ENCODE results near the gene SLC12A7.
"Not testable (repeated sequence)": the region's sequence is repeated elsewhere in the genome, so short reads cannot be mapped to it uniquely, and the experiment has no call there.

SLC12A7 gene
- 31.8 to 96.8 (median 66.3) reads per million in 4 donors for total RNA-seq

DNA sequence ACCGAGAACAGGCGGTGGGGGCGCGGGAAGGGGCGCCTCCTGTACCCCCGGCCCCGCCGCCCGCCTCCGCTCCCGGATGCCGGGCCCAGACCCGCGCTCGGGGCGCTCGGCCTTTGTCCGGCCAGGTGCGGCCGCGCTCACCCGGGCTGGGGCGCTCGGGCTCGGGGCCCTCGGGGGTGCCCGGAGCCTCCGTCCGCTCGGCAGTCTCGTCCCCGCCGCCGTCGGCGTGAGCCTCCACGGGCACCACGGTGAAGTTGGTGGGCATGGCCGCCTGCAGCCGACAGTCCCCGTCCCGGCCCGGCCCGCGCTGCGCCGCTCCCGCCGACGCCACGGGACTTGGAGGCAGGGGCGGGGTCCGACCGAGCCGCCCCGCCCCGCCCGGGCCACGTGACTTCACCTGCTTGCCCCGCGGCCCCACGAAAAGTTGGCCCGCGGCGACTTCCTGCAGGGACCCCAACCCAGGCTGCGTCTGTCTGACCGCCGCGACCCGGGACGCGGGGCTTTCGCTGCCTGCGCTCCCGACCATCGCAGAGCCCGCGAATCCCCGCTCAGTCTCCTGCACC lies at the start of gene SLC12A7:
TSS of gene SLC12A7 (minus strand) at position 337 of the 563 bp plus-strand sequence. CDS start at position 265, 72 bp downstream.
- peak; percentile 38 to 73 (median 56) for DNase-seq

DNA sequence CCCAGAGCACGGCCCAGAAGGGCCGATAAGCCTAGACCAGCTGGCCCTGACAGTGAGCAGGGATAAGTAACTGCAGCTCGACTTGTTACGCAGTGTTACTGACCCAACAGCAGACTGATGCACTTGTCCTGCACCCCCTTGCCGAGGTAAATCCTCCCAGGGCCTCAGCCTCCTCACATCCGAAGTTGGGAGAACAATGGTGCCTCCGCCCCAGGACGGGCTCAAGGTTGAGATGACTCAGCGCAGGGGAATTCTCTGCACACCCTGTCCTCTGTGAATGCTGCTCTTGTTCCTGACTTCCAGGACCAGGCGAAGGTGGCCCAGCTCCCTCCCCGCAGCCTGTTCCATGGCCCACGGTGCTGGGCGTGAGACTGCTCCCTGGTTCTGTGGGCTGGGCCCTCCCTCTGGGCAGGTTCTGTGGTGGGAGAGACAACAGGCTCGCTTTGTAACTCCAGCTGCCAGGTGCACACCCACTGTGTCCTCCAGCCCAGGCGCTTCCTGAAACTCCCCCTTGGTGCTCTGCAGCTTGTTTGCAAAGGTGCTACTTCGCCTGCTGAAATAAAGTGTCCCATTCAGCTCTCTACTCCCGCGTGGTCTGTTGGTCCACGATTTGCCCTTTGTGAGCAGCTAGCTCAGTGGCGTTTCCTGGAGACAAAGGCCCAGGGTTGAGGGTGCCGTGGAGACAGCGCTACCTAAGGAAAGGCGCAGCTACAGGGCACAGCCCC lies 49.4 kb upstream of the SLC12A7 start:
- no peak for DNase-seq

DNA sequence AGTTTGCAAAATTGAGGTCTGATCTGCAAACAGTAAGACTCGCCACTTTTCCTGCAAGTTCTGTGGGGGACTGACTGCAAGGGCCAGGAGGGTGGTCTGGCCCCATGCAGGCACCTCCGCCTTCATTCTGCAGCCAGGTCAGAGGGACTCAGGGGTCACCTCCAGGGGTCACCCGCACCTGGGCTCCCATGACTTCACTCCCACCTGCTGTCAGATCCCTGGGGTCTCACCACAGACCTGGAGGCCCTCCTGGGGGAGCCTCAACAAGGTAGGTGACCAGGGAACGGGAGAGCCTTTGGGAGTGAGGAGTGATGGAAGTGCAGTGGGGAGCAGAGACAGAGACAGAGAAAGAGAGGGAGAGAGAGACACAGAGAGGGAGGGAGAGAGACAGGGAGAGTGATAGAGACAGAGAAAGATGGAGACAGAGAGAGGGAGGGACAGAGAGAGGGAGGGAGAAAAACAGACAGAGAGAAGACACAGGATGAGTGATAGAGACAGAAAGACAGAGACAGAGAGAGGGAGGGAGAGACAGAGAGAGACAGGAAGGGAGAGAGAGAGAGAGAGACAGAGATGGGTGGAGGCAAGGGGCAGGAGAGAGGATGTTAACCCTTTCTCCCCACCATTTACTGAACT lies 48.0 kb upstream of the SLC12A7 start:
- no peak for DNase-seq

DNA sequence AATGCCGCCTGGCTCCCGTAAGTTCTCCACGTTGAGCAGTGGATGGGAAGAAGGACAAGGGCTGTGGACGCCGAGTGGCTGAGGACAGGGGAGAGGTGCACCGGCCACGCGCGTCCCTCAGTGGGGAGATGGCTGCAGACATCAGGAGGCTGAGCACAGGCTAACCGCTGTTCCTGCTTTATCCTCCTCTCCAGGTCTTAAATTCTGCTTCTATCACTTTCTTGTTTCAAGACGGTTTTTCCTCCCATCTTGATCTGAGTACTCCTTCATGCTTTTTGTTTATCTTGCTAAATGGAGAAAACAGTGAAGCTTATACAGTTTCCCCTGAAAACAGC lies 47.4 kb upstream of the SLC12A7 start:
- no peak for DNase-seq

DNA sequence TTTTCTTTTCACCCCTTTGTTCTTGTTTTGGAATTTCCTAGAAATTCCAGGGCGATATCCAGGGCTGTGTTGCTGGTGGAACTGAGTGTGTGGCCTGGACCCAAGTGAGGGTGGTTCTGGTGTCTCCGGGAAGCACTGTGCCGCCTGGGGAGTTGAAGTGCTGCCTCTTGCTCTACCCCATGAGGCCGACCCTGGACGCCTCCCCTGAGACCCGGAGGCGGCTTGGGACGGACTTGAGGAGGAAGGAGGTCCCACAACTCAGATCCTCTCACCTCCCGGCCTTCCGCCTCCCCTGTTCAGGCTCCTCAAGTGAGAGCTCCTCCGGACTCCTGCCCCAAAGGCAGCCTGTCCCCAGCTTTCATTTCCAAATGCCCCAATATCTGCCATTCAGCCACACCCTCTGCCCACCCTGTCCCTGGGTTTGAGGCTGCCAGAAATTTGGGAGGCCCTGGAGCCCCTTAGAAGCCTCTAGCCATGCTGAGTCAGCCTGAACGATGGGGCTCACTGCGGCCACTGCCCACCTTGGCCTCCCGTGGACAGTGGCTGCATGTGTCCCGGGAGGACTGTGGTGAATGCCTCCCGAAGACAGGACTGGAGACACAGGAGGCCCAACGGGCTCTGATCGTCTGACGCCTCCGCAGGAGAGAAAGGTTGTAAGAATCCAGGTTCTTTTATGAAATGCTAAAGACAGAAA lies 46.9 kb upstream of the SLC12A7 start:
- no peak for DNase-seq

DNA sequence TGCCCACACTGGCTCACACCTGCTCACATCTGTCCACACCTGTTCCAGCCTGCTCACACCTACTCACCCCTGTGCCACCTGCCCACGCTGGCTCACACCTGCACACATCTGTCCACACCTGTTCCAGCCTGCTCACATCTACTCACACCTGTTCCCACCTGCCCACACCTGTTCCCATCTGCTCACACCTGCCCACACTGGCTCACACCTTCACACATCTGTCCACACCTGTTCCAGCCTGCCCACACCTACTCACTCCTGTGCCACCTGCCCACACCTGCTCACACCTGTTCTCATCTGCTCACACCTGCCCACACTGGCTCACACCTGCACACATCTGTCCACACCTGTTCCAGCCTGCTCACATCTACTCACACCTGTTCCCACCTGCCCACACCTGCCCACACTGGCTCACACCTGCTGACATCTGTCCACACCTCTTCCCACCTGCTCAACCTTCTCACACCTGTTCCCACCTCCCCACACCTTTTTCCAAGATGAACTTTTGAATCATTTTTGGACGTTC lies 45.7 kb upstream of the SLC12A7 start:
- DNase-seq, result not testable (repeated sequence)

DNA sequence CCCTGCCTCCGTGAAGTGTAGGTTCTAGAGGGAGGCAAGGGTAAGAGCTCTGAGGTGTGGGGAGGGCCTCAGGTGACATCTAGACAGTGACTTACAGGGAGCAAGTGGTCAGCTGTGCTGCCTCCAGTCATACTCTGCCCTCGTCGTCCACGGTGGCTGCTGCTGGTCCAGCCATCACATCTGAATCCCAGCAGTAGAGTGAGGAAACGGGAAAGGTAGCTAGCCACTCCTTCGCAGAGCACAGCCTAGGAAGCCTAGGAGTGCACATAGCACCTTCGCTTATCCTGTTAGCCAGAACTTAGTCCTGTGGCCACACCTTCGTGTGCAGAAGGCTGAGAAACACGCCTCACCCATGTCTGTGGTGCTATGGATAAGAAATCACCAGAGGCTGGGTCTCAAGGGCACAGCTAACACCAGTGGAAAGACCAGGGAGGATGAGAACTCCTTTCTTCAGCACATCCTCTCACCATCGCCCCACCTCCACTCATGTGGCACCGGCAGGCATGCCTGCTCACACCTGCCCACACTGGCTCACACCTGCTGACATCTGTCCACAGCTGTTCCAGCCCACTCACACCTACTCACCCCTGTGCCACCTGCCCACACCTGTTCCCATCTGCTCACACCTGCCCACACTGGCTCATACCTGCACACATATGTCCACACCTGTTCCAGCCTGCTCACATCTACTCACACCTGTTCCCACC lies 45.0 kb upstream of the SLC12A7 start:
- no peak for DNase-seq

DNA sequence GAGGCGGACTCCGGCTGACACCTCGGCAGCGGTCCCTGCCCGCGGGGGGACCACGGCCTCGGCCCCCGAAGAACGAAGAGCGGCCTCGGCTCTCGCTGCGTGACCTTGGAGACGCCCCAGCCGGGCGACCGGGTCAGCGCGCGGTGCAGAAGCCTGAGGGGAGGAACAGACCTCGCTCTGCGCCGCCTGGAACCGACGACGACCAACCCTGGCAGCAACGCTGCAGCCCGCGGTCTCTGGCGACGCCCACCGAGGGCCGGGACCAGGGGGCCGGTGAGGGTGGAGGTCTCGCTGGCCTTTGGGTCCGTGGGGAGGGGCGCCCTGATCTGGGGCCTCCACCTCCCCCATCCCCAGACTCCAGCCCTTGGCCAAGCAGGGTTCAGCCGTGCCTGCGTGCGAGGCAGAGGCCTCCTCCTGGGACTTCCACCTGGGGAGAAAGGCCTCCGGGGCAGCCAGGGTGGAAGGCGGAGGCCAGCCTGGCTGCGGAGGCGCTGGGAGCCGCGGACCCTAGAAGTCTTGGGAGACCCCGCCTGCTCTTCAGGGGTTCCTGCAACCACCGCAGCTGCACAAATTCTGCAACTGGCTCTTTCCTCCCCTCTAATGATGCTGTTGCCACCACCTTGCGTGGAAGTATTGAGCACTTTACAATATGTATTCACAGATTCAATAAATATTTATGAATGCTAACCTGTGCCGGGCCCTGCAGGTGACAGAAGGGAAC lies 44.3 kb upstream of the SLC12A7 start:
- no peak for DNase-seq

DNA sequence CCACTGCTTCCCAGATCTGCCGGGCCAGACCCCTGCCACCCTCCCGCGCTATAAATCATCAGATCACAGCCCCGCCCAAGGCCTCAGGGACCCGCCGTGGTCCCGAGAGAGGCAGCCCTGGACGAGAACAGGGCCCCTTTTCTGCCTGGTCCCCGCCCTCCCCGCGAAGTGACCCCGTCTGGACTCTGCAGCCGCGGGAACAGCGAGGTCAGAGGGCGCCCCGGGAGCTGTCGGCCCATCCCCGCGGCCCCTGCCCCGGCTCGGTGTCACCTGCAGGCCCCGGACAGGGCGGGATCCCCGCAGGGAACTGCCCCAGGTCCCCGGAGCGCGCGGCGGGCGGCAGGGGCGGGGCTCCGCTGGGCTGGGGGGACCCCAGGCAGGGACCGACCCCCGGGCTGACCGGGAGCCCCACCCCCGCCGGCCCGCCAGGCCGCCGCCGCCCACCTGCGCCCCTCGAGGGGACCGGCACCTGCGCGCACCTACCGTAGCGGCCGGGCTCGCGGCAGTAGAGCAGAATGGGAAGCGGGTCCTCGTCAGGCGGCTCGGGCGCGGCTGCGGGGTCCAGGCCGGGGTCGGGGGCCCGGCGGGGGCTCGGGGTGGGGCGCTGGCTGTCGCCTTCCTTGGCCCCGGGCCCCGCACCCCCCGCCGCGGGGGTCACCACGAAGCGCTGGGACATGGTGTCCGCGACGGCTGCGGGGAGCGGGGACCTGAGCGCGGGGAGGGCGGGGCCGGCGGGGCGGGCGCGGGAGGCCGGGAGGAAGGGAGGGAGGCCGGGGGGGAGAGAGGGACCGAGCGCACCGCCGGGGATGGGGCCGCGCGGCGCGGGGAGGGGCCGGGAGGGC lies 43.5 kb upstream of the SLC12A7 start:
- DNase-seq, result no peak

DNA sequence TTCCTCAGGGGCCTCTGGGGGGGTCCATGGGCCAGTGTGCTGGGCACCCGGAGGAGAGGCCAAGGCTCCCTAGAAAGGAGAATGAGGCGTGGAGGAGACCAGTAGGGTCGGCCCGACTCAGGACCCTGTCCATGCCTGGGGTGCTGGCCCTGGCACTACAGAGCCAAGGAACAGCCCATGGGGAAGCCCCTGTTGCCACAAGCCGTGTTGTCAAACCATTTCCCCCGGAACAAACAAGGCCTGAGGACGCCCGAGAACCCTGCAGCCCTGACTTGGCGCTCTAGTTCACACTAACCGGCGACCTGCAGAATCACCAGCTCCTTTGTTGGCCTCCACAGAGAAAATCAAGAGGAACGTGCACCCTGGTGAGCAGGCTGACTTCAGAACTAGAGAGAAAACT lies 41.6 kb upstream of the SLC12A7 start:
- DNase-seq, result no peak

DNA sequence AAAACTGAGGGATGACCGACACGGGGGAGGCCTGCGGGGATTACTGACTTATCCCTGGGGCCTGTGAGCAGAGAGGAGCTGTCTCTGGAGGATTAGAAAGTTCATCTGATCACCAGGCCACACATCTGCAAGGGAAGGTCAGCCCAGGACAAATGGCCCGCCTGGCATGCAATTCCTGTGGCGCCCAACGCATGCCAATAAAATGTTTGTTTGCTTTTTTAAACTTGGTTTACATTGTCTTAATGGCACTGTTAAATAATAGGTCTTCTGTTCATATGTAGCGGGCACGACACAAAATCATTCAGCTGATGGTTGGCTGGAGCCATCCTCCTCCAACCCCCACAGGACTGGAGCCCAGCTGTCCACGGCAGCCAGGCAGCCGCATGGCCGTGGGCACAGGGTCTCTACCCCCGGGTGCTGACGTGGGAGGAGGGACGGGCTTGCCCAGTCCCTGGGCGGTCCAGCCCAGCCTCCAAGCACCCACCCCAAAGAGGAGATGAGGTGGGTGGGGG lies 41.0 kb upstream of the SLC12A7 start:
- no peak for DNase-seq

DNA sequence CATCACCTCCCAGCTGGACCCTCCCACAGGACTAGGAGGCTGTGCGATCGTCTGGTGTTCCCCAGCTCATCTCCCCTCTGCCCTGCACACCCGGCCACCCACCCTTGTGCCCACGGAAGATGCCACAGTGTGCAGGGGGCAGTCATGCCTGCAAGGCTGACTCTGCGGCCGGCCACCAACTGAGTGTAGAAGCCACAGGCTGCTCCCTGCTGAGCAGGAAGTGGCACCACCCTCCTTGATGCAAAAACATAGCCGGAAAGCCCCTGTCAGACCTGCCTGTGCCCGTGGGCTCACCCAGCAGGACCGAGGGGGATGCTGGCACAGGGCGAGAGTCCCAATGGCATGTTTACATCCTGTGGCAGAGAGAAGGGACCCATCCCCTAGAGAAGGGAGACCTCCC lies 40.3 kb upstream of the SLC12A7 start:
- DNase-seq, result no peak

DNA sequence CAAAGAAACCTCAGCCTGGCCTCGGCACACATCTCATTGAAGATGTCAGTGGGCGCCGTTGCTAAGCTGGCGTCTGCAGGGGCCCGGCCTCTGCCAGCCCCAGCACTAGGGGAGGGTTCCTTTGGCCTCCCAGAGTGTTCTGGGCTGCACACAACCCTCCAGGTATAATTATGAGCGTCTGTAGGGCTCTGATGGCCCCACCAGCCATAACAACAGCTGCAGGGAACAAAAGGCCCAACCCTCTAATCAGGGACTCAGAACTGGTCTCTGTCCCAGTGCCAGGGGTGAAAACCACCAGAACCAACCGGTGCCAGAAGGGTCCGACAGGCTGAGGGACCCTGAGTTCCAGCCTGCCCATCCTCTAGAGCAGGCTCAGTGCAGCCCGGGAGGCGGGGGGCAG lies 39.5 kb upstream of the SLC12A7 start:
- no peak for DNase-seq

DNA sequence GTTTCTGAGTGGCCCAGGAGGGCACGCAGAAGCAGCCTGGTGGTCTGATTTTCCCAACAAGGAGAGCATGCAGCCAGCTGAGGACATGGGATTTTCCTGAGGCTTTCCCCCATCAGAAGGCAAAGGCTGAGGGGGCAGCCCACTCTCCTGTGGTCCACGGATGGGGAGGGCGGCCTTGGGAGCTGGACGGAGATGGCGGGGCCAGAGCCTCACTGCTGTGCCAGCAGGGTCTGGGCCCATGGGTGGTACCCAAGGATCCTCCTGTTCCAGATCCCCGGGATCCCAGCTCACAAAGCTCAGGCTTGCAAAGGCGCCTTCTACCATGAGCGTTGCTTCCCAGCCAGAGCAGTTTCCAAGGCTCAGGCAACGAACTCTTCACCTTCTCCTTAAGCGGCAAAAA lies 39.0 kb upstream of the SLC12A7 start:
- no peak for DNase-seq

DNA sequence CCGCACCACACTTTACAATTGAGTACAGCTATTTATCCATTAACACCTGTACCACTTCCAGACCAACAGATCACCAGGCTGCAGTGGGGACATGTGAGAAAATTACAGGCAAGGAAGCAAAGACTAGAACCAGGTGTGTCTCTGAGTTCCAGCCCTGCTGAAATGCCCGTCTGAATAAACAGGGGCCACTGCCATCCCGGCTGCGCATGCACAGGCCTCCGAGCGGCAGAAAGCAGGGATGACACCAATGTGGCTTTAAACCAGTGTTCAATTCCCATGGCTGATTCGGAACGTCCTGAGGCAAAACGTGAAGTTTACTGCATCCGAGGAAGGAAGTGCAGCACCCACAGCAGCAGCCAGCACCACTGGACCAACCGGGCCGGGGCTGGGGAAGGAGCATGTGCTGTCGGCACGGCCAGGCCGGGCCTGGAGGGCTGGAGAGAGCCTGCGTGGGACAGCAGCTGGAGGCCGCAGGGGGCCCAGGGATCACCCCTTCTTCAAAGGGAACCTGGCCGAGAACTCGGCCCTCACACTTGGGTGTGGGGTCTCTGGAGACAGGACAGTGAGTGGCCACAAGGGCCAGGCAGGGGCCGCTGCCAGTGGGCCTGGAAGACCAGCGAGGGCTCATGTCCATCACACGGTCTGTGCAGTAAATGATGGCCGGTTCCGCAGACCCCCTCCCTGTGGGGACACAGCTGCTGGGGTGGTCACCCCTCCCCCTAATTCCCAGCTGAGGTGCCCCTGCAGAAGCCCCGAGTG lies 33.0 kb upstream of the SLC12A7 start:
- DNase-seq, result no peak

DNA sequence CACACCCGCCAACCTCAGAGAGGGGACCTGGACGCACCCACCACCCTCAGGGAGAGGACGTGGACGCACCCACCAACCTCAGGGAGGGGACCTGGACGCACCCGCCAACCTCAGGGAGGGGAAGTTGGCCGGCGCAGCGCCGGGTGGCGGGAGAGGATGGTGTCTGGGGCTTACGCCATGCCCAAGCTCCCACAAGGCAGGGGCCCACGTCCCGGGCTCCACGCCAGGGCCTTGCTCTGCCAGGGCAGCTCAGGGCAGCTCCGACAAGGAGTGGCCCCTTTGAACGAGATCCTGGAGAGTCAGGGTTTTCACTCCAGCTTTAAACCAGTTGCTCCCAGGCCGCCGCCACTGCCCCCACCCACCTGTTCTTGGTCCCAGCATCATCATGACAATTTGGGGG lies 32.2 kb upstream of the SLC12A7 start:
- DNase-seq, result no peak

DNA sequence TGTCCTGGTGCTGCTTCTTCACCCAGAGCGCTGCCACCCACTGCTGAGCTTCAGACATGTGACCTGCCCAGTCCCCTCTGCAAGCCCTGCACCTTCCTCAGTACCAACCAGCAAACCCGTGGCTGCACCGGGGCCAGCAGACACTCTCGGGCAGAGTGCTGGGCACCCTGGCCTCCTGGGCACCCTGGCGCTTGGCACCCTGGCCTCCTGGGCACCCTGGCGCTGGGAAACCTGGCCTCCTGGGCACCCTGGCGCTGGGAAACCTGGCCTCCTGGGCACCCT lies 31.7 kb upstream of the SLC12A7 start:
- DNase-seq, result no peak

DNA sequence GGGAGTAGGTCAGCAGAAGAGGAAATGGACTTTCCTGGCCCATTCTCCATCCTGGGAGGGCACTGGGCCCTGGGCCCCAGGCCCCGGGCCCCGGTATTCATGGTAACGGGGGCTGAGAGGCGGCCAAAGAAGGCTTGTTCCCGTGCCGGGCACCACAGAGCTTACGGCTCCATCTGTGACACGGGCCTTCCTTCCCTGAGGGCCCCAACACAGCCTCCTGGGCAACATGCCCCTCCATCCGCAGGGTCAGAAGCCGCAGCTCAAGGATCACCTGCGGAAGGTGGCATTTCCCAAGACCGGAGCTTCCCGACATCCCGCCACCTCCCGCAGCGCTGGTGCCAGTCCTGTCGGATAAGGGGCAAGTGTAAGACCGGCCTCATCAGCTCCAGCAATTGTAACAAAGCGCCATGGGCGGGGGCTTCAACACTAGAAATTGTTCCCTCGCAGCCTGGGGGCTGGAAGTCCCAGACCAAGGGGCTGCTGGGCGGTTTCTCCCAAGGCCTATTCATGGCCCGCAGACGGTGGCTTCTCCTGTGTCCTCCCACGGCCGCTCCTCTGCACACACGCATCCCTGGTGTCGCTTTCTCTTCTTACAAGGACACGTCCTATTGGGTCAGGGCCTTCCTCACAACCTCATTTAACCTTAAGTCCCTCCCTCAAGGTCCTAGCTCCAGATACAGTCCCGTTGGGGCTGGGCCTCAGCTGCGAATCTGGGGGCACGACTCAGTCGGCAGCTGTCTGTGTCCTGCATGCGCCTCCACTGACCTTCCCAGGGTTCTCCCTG lies 31.2 kb upstream of the SLC12A7 start:
- no peak for DNase-seq

DNA sequence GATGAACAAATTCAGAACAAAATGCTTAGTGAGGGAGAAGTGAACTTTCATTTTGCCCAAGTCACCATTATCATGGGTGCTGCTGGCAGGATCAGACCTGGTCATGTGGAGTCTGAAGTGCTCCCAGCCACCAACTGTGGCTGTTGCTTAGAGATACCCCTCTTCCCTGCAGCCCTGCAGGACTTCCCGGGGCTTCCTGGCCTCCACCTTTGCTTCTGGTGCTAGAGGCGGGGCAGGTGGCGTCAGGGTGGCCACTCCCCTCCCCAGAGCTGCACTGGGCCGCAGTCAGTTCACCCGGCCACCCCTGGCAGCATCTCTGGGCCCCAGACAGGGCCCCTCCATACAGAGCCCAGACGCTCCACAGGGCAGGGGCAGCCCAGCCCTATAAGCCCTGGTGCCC lies 30.0 kb upstream of the SLC12A7 start:
- no peak for DNase-seq

DNA sequence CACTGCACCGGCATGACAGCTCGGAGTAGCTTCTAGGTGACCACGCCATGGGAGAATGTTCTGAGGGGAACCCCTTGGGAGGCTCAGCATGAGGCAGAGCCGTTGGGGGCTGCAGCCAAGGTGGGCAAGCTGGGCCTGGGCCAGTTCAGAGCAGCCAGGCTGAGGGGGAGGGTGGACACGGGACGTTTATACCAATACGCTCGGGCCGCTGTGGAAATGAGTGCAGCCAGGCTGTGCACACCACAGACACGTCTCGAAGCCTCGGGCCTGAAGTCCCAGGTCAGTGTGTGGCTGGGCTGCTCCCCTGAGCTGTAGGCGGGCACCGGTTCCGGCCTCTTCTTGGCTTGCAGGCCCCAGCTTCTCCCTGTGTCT lies 28.9 kb upstream of the SLC12A7 start:
- DNase-seq, result no peak

All from T-helper 1 cell (primary cell).